Panc1 (cell line): Measurements from ENCODE around the gene FREM1. TPM values are rescaled to one million over a fixed set of nuclear protein-coding genes. Genes with fewer than 3 reads are reported as not detected.
A peak's percentile ranks its signal among the peaks of the same experiment; 100 is the strongest.

Source experiments
- ATAC-seq: fragments of 200-7000 bp; cut with Tn5 transposase; 2 replicates; pipeline ENCODE4 v1.9.1; 2020; ENCODE audit warnings: mild to moderate bottlenecking, moderate library complexity
- BruUV-seq: library from RNA; stranded (reverse); fragments of 400-500 nt; replicated peaks from 2 replicates; lab custom pipeline; 2021; lab: Mats Ljungman, UMichigan
- CTCF ChIA-PET: fragments of 300-600 bp; sonication (Branson Sonifier 250); formaldehyde crosslinking; loops from one replicate; lab custom pipeline; 2022; ENCODE audit warnings: antibody characterized with exemption; lab: Charles Lee
- POLR2A ChIA-PET: fragments of 300-600 bp; sonication (Branson Sonifier 250); formaldehyde crosslinking; loops from one replicate; lab custom pipeline; 2022; ENCODE audit warnings: antibody characterized with exemption; lab: Charles Lee
- DNase-seq: peaks from one replicate; pipeline ENCODE4 v3.0.0-alpha.2; 2010; ENCODE audit warnings: low read depth, low spot score
- H3K27ac ChIP-seq: 2 replicates; pipeline ENCODE4 v1.5.1; 2011; ENCODE audit warnings: mild to moderate bottlenecking, low read length, inconsistent platforms
- H3K27me3 ChIP-seq: fragments of 200-500 bp; sonication (Bioruptor generic); 2 replicates; pipeline ENCODE4 v1.6.0; 2014; ENCODE audit warnings: low read length, inconsistent platforms; ENCODE audit not compliant: control insufficient read depth, insufficient read depth
- H3K36me3 ChIP-seq: fragments of 200-500 bp; sonication (Bioruptor generic); 2 replicates; pipeline ENCODE4 v1.5.1; 2014; ENCODE audit warnings: inconsistent platforms, mild to moderate bottlenecking, low read length, moderate library complexity; ENCODE audit not compliant: control insufficient read depth, insufficient read depth
- H3K4me1 ChIP-seq: 2 replicates; pipeline ENCODE4 v1.5.1; 2011; ENCODE audit warnings: inconsistent platforms, mild to moderate bottlenecking, low read length, moderate library complexity; ENCODE audit not compliant: control insufficient read depth, insufficient read depth
- H3K4me3 ChIP-seq, 2 experiments: 2 replicates each; pipeline ENCODE4 v1.5.1; 2011 to 2012; ENCODE audit warnings: low read depth in 2 of 2, low read length in 2 of 2, mild to moderate bottlenecking in 2 of 2, inconsistent platforms in 1 of 2, moderate library complexity in 1 of 2
- H3K9me3 ChIP-seq: fragments of 200-500 bp; sonication (Bioruptor generic); 2 replicates; pipeline ENCODE4 v1.5.1; 2014; ENCODE audit warnings: low read depth, mild to moderate bottlenecking, inconsistent platforms, low read length, moderate library complexity; ENCODE audit not compliant: control insufficient read depth, insufficient read depth
- CTCF ChIP-seq: fragments of 450-650 bp; IDR thresholded peaks from 2 replicates; pipeline ENCODE4 v1.5.1; 2017; ENCODE audit warnings: mild to moderate bottlenecking
- POLR2AphosphoS5 ChIP-seq: IDR thresholded peaks from 2 replicates; pipeline ENCODE4 v1.6.1; 2012; ENCODE audit warnings: mild to moderate bottlenecking, low read depth, low read length, moderate library complexity
- REST ChIP-seq, 2 experiments: IDR thresholded peaks; 2 replicates each; pipeline ENCODE4 v1.6.1; 2011 to 2012; ENCODE audit warnings: low read depth in 2 of 2, control low read depth in 1 of 2, low read length in 1 of 2, mild to moderate bottlenecking in 1 of 2, moderate library complexity in 1 of 2; ENCODE audit not compliant: insufficient read depth in 1 of 2
- SIN3A ChIP-seq: IDR thresholded peaks from 2 replicates; pipeline ENCODE4 v1.6.1; 2012; ENCODE audit warnings: low read depth, mild to moderate bottlenecking, low read length, moderate library complexity, borderline replicate concordance; ENCODE audit not compliant: insufficient read depth
- TCF7L2 ChIP-seq: IDR thresholded peaks from 2 replicates; pipeline ENCODE4 v1.6.1; 2011; ENCODE audit warnings: mild to moderate bottlenecking, low read depth, low read length, inconsistent platforms
- in situ Hi-C: cut with HindIII; loops from 2 replicates; pipeline ENCODE4 v1.10.0; 2016; ENCODE audit warnings: low sequenced_read_pairs, low pct_unique_long_range_greater_than_20kb
- intact Hi-C: fragments of 100-400 bp; cut with micrococcal nuclease; formaldehyde crosslinking; loops from one replicate; pipeline ENCODE4 v1.10.0; 2022; ENCODE audit not compliant: unreplicated experiment
- total RNA-seq: library from RNA; stranded (reverse); gene quantifications from one replicate; pipeline ENCODE4 v1.2.1, GENCODE V29; 2021; ENCODE audit not compliant: unreplicated experiment

The FREM1 gene
- total RNA-seq, 1 experiment from 2014 or later: not detected

GRCh38 chr9:14846871-14847311, 63.3 kb downstream of the FREM1 start:
- H3K27me3 ChIP-seq: no peaks in the 10 kb centered on the region
- ATAC-seq (no peak), DNase-seq (peak; percentile 5)
- ChIA-PET POLR2A (no interaction called here), CTCF (no interaction called here)
- no peak for TF ChIP-seq TCF7L2
- peak; percentile 67 for TF ChIP-seq CTCF
- BruUV-seq: no TSS peak
- no peaks in the 10 kb centered on the region for H3K9me3 ChIP-seq
- in situ Hi-C loops (no loop called here), intact Hi-C loops (no loop called here)
- H3K4me1 ChIP-seq: no peaks in the 10 kb centered on the region
- H3K36me3 ChIP-seq: no peaks in the 10 kb centered on the region
- H3K27ac ChIP-seq: no peak overlapping the region
- H3K4me3 ChIP-seq: no peak overlapping the region

GRCh38 chr9:14843163-14843562, 67.1 kb downstream of the FREM1 start:
- Histone ChIP-seq H3K4me1 (no peaks in the 10 kb centered on the region), H3K27ac (no peak overlapping the region), H3K4me3 (no peak overlapping the region), H3K27me3 (no peaks in the 10 kb centered on the region), H3K36me3 (no peaks in the 10 kb centered on the region), H3K9me3 (no peaks in the 10 kb centered on the region)
- in situ Hi-C loops (no loop called here), intact Hi-C loops (no loop called here)
- no TSS peak for BruUV-seq
- TF ChIP-seq TCF7L2: no peak
- no peak for TF ChIP-seq CTCF
- no peak for TF ChIP-seq POLR2AphosphoS5
- TF ChIP-seq REST (IDR thresholded peaks at IDR 0.05; ENCODE audit: insufficient read depth in 1 of 2, low read depth in 2 of 2, low read length in 1 of 2): no peak
- TF ChIP-seq SIN3A: no peak
- ATAC-seq: no peak
- CTCF ChIA-PET: no interaction called here
- POLR2A ChIA-PET: no interaction called here
- DNase-seq: no peak
